Peyer's patch (tissue), 4 donors: ENCODE data around the gene DCAF11. TPM values are rescaled to one million over a fixed set of nuclear protein-coding genes. Genes with fewer than 3 reads are reported as not detected.

Experiments
- DNase-seq, 3 donors: peaks; one replicate each; pipeline ENCODE4 v3.0.0-alpha.2; 2017 to 2019
- H3K27ac ChIP-seq, 4 donors: fragments of 200-600 bp; sonication (generic); one replicate each; pipeline ENCODE4 v1.5.1; 2016 to 2019
- H3K27me3 ChIP-seq, 2 donors: fragments of 200-600 bp; sonication (generic); one replicate each; pipeline ENCODE4 v1.5.1; 2019
- H3K36me3 ChIP-seq, 3 donors: fragments of 200-600 bp; sonication (generic); one replicate each; pipeline ENCODE4 v1.5.1; 2016 to 2019
- H3K4me1 ChIP-seq, 4 donors: fragments of 200-600 bp; sonication (generic); one replicate each; pipeline ENCODE4 v1.5.1; 2016 to 2019
- H3K4me3 ChIP-seq, 4 donors: fragments of 200-600 bp; sonication (generic); 1 replicate in 3 of 4; 2 replicates in 1 of 4; pipeline ENCODE4 v1.5.1; 2016 to 2019; ENCODE audit warnings: mild to moderate bottlenecking in 1 of 4
- H3K9me3 ChIP-seq, 4 donors: fragments of 200-600 bp; sonication (generic); one replicate each; pipeline ENCODE4 v1.5.1; 2016 to 2019; ENCODE audit warnings: mild to moderate bottlenecking in 1 of 4
- CTCF ChIP-seq, 6 experiments: fragments of 450-650 bp in 4 of 6; fragments of 200-600 bp in 2 of 6; sonication (generic) in 1 of 6; IDR thresholded peaks; one replicate each; pipeline ENCODE4 v1.5.1; 2017 to 2019; ENCODE audit warnings: antibody characterized with exemption in 6 of 6, mild to moderate bottlenecking in 3 of 6, moderate library complexity in 1 of 6
- POLR2A ChIP-seq, 2 donors: fragments of 450-650 bp; IDR thresholded peaks; one replicate each; pipeline ENCODE4 v1.5.1; 2017; ENCODE audit warnings: antibody characterized with exemption in 2 of 2, mild to moderate bottlenecking in 2 of 2, moderate library complexity in 2 of 2
- total RNA-seq, 4 donors: library from RNA; depleted of rRNA; stranded (reverse); fragments of >200 nt; gene quantifications; one replicate each; pipeline ENCODE4 v1.1.0, GENCODE V29; 2016

Gene DCAF11
- total RNA-seq, 4 donors from 2014 or later = 113 to 214 (median 176) TPM

- Histone ChIP-seq H3K27me3 (no peaks in the 10 kb centered on the region), H3K36me3 (peaks cover 0 to 22% (median 3%) of the 10 kb centered on the region in 3 donors), H3K4me3 (peak within 1 kb of the TSS; percentile 73 to 89 (median 86)), H3K4me1 (peaks cover 0 to 73% (median 21%) of the 10 kb centered on the region in 4 donors), H3K9me3 (no peaks in the 10 kb centered on the region), H3K27ac (peak within 1 kb of the TSS; percentile 80 to 99 (median 94))
- peak; percentile 100 for DNase-seq
- peak; percentile 50 to 91 (median 75) for TF ChIP-seq CTCF (IDR thresholded peaks at IDR 0.05)
- TF ChIP-seq POLR2A (IDR thresholded peaks at IDR 0.05) = peak; percentile 58 to 92
Measured at GRCh38 chr14:24141097-24141880, 26.7 kb downstream of the DCAF11 start, which contains the start of gene EMC9. Gene EMC9 (minus strand): TSS chr14:24141591. CDS start chr14:24141304, 287 bp downstream.

GRCh38 chr14:24143511-24143910 lies 28.9 kb downstream of the DCAF11 start:
- Histone ChIP-seq H3K4me3 (no peak overlapping the region), H3K4me1 (peaks cover 0 to 60% (median 18%) of the 10 kb centered on the region in 4 donors), H3K27ac (peak overlapping the region in 1 of 4 donors; percentile 12), H3K27me3 (no peaks in the 10 kb centered on the region), H3K9me3 (no peaks in the 10 kb centered on the region), H3K36me3 (peaks cover 0 to 10% (median 3%) of the 10 kb centered on the region in 3 donors)
- no peak for TF ChIP-seq CTCF (IDR thresholded peaks at IDR 0.05)
- no peak for TF ChIP-seq POLR2A (IDR thresholded peaks at IDR 0.05)
- DNase-seq = no peak

- Histone ChIP-seq H3K4me3 (no peak overlapping the region), H3K9me3 (no peaks in the 10 kb centered on the region), H3K27me3 (no peaks in the 10 kb centered on the region), H3K27ac (peak overlapping the region in 1 of 4 donors; percentile 12), H3K36me3 (peaks cover 0 to 9% (median 0%) of the 10 kb centered on the region in 3 donors), H3K4me1 (peaks cover 0 to 56% (median 20%) of the 10 kb centered on the region in 4 donors)
- TF ChIP-seq POLR2A (IDR thresholded peaks at IDR 0.05) = no peak
- no peak for TF ChIP-seq CTCF (IDR thresholded peaks at IDR 0.05)
- no peak for DNase-seq
Measured at GRCh38 chr14:24144451-24144850, 29.9 kb downstream of the DCAF11 start.

- no peaks in the 10 kb centered on the region for H3K27me3 ChIP-seq
- peak overlapping the region; percentile 73 to 96 (median 78) for H3K4me3 ChIP-seq
- no peaks in the 10 kb centered on the region for H3K9me3 ChIP-seq
- peaks cover 0 to 49% (median 18%) of the 10 kb centered on the region in 4 donors for H3K4me1 ChIP-seq
- peak overlapping the region; percentile 80 to 96 (median 94) for H3K27ac ChIP-seq
- peaks cover 0 to 17% (median 0%) of the 10 kb centered on the region in 3 donors for H3K36me3 ChIP-seq
- no peak for DNase-seq
- TF ChIP-seq POLR2A (IDR thresholded peaks at IDR 0.05) (no peak), CTCF (IDR thresholded peaks at IDR 0.05) (no peak)
Measured at GRCh38 chr14:24145219-24145618, 30.6 kb downstream of the DCAF11 start.

GRCh38 chr14:24145690-24146452 lies 31.3 kb downstream of the DCAF11 start:
- no peak for DNase-seq
- H3K36me3 ChIP-seq = peaks cover 0 to 23% (median 0%) of the 10 kb centered on the region in 3 donors
- peak overlapping the region; percentile 80 to 96 (median 94) for H3K27ac ChIP-seq
- H3K4me3 ChIP-seq = peak overlapping the region; percentile 73 to 96 (median 78)
- no peaks in the 10 kb centered on the region for H3K9me3 ChIP-seq
- TF ChIP-seq POLR2A (IDR thresholded peaks at IDR 0.05) (no peak), CTCF (IDR thresholded peaks at IDR 0.05) (no peak)
- H3K27me3 ChIP-seq = no peaks in the 10 kb centered on the region
- H3K4me1 ChIP-seq = peaks cover 0 to 48% (median 16%) of the 10 kb centered on the region in 4 donors
